SU-DHL-6 (cell line): ENCODE results near the gene LOXL4.

Source experiments
- CTCF ChIP-seq: fragments of 200-600 bp; sonication (generic); IDR thresholded peaks from one replicate; pipeline ENCODE4 v1.5.1; 2017; ENCODE audit warnings: antibody characterized with exemption, mild to moderate bottlenecking, low read length, moderate library complexity; ENCODE audit not compliant: insufficient read depth, poor library complexity, severe bottlenecking
- EZH2phosphoT487 ChIP-seq: fragments of 200-600 bp; sonication (generic), shearing (Covaris generic); conservative IDR thresholded peaks from 2 replicates; pipeline ENCODE4 v1.6.1; 2018; ENCODE audit warnings: mild to moderate bottlenecking, antibody characterized with exemption, low read length, moderate library complexity, mixed read lengths

GRCh38 chr10:98240524-98240923, 27.5 kb downstream of the LOXL4 start:
- TF ChIP-seq CTCF (no peak), EZH2phosphoT487 (no peak)
